CD4-positive, alpha-beta T cell (primary cell): Measurements from ENCODE around the gene COL24A1. TPM values are rescaled to one million over a fixed set of nuclear protein-coding genes. Genes with fewer than 3 reads are reported as not detected.
"Not testable (repeated sequence)": the region's sequence is repeated elsewhere in the genome, so short reads cannot be mapped to it uniquely, and the experiment has no call there.

Experiments
- ATAC-seq: fragments of 200-7000 bp; cut with Tn5 transposase; one replicate; pipeline ENCODE4 v1.10.0; 2022; ENCODE audit warnings: mild to moderate bottlenecking; ENCODE audit not compliant: poor library complexity
- CTCF ChIA-PET: fragments of 350-600 bp; sonication (Branson Sonifier 250); formaldehyde crosslinking; loops from one replicate; lab custom pipeline; 2021; ENCODE audit warnings: antibody characterized with exemption, inconsistent platforms; lab: Charles Lee
- POLR2A ChIA-PET: fragments of 350-600 bp; sonication (Branson Sonifier 250); formaldehyde crosslinking; loops from one replicate; lab custom pipeline; 2021; ENCODE audit warnings: antibody characterized with exemption, inconsistent platforms; lab: Charles Lee
- DNase-seq, 14 experiments: peaks; one replicate each; pipeline ENCODE4 v3.0.0-alpha.2; 2013 to 2020; ENCODE audit warnings: mixed read lengths in 2 of 14
- H3K27ac ChIP-seq, 2 donors: one replicate each; pipeline versions ENCODE4 v1.5.1 to v1.7.0; 2013; ENCODE audit warnings: low read length in 2 of 2, low read depth in 1 of 2, mild to moderate bottlenecking in 1 of 2
- H3K27me3 ChIP-seq, 2 experiments: 1 replicate in 1 of 2; 2 replicates in 1 of 2; pipeline versions ENCODE4 v1.6.1 to v1.7.0; 2013; ENCODE audit warnings: low read length in 2 of 2, control low read depth in 1 of 2, mild to moderate bottlenecking in 1 of 2, moderate library complexity in 1 of 2; ENCODE audit not compliant: insufficient read depth in 2 of 2, control insufficient read depth in 1 of 2
- H3K36me3 ChIP-seq: one replicate; pipeline ENCODE4 v1.6.1; 2013; ENCODE audit warnings: low read length, control low read depth; ENCODE audit not compliant: insufficient read depth
- H3K4me1 ChIP-seq: one replicate; pipeline ENCODE4 v1.6.1; 2013; ENCODE audit warnings: low read length, control low read depth; ENCODE audit not compliant: insufficient read depth
- H3K4me3 ChIP-seq: one replicate; pipeline ENCODE4 v1.5.1; 2013; ENCODE audit warnings: mild to moderate bottlenecking, low read length, moderate library complexity
- H3K9me3 ChIP-seq, 2 experiments: 1 replicate in 1 of 2; 2 replicates in 1 of 2; pipeline versions ENCODE4 v1.6.1 to v1.7.0; 2013; ENCODE audit warnings: low read length in 2 of 2, mild to moderate bottlenecking in 2 of 2, control low read depth in 1 of 2, moderate library complexity in 1 of 2; ENCODE audit not compliant: control insufficient read depth in 1 of 2, insufficient read depth in 1 of 2
- H3K27ac Mint-ChIP-seq: one replicate; pipeline ENCODE4 v1.8.0; 2020; ENCODE audit warnings: mixed read lengths
- H3K27me3 Mint-ChIP-seq: one replicate; pipeline ENCODE4 v1.8.0; 2021; ENCODE audit warnings: mixed read lengths
- H3K36me3 Mint-ChIP-seq: one replicate; pipeline ENCODE4 v1.8.0; 2021; ENCODE audit warnings: low read depth, mixed read lengths
- H3K4me1 Mint-ChIP-seq: one replicate; pipeline ENCODE4 v1.8.0; 2021; ENCODE audit warnings: low read depth, mixed read lengths
- H3K4me3 Mint-ChIP-seq: one replicate; pipeline ENCODE4 v1.8.0; 2020; ENCODE audit warnings: mild to moderate bottlenecking, mixed read lengths
- H3K9me3 Mint-ChIP-seq: one replicate; pipeline ENCODE4 v1.8.0; 2020; ENCODE audit warnings: mixed read lengths
- intact Hi-C, 2 experiments: fragments of 100-400 bp; cut with DNase I in 1 of 2; cut with micrococcal nuclease in 1 of 2; formaldehyde crosslinking; loops; one replicate each; pipeline versions ENCODE4 v1.15.1 to v1.9.0; 2023 to 2025; cut with DNase I, micrococcal nuclease
- total RNA-seq, 174 experiments: library from RNA in 2 of 174; stranded (reverse) in 2 of 174; gene quantifications; one replicate each; pipeline ENCODE4 v1.2.3 and lab custom pipeline; 2021 to 2026
- TF ChIP-seq, protein P1 (sequence below): fragments of 200-600 bp; IDR thresholded peaks from one replicate; pipeline ENCODE4 v1.8.0; 2022; ENCODE audit warnings: antibody characterized with exemption, mild to moderate bottlenecking

Gene COL24A1
- total RNA-seq, 2 experiments from 2014 or later, result 0.25 TPM; not detected in 1

DNA sequence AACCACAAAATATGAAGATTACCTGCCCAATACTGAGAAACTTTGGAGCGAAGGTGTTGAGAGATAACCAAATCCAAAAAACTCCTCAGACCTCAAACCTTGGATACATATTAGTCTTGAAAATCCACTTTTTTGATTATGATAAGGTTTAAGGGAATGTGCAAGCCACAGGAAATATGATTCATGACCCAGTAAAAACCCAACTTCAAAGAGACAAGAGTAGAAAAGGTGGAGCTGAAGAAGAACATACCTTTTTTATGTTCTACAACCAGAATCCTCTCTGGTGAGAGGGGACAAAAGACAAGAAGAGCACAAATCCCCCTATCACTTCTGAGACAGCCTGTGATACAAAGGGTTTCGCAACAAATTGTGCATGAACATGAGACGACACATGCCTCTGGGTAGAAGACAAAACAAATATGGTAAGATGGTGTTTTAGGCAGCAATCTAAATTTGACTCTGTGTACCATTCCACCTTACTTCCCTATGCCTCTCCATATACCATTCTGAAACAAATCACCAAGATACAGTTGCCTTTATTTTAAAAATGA, 37.3 kb downstream of the COL24A1 start:
- no peaks in the 10 kb centered on the region for H3K27me3 Mint-ChIP-seq
- H3K27ac Mint-ChIP-seq, result no peak overlapping the region
- DNase-seq (no peak), ATAC-seq (no peak)
- CTCF ChIA-PET, result no interaction called here
- Histone ChIP-seq H3K4me1 (no peaks in the 10 kb centered on the region), H3K36me3 (no peaks in the 10 kb centered on the region), H3K4me3 (no peak overlapping the region), H3K9me3 (no peaks in the 10 kb centered on the region), H3K27me3 (no peaks in the 10 kb centered on the region), H3K27ac (no peak overlapping the region)
- no peak overlapping the region for H3K4me3 Mint-ChIP-seq
- H3K4me1 Mint-ChIP-seq, result no peaks in the 10 kb centered on the region
- H3K9me3 Mint-ChIP-seq, result no peaks in the 10 kb centered on the region
- intact Hi-C loops, result no loop called here
- POLR2A ChIA-PET, result no interaction called here
- TF ChIP-seq, protein P1, sequence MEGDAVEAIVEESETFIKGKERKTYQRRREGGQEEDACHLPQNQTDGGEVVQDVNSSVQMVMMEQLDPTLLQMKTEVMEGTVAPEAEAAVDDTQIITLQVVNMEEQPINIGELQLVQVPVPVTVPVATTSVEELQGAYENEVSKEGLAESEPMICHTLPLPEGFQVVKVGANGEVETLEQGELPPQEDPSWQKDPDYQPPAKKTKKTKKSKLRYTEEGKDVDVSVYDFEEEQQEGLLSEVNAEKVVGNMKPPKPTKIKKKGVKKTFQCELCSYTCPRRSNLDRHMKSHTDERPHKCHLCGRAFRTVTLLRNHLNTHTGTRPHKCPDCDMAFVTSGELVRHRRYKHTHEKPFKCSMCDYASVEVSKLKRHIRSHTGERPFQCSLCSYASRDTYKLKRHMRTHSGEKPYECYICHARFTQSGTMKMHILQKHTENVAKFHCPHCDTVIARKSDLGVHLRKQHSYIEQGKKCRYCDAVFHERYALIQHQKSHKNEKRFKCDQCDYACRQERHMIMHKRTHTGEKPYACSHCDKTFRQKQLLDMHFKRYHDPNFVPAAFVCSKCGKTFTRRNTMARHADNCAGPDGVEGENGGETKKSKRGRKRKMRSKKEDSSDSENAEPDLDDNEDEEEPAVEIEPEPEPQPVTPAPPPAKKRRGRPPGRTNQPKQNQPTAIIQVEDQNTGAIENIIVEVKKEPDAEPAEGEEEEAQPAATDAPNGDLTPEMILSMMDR, result no peak
- no peaks in the 10 kb centered on the region for H3K36me3 Mint-ChIP-seq

DNA sequence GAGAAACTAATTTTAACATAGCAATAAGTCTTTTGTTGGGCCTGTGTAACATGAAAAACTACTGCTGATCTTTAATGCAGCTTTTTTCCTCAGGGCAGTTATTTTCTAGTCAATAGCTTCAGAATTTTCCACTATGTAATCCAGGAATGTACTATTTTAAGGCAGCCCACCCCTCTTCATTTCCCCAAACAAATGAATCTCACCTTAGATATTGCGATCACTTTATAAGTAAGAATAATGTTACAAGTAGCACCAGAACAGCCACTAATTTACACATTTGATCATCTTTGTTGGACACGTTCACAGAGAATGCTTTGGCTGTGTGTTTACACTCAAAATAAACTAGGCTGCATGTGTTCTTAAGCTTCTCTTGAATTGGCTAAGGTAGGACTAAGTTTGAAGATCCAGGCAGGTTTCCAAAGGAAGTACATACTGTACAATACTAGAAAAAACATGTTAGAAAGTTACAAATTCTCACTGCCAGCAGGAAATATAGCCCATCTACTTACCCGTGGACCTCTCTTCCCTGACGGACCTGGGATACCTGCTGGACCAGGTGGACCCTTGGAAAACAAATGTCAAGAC, 41.7 kb downstream of the COL24A1 start:
- intact Hi-C loops, result no loop called here
- DNase-seq (no peak), ATAC-seq (no peak)
- Mint-ChIP-seq H3K4me1 (no peaks in the 10 kb centered on the region), H3K9me3 (no peaks in the 10 kb centered on the region), H3K27ac (no peak overlapping the region), H3K4me3 (no peak overlapping the region), H3K36me3 (no peaks in the 10 kb centered on the region), H3K27me3 (no peaks in the 10 kb centered on the region)
- Histone ChIP-seq H3K4me3 (no peak overlapping the region), H3K9me3 (peaks cover 0 to 9% of the 10 kb centered on the region in 2 experiments), H3K27ac (no peak overlapping the region), H3K27me3 (no peaks in the 10 kb centered on the region), H3K36me3 (no peaks in the 10 kb centered on the region), H3K4me1 (no peaks in the 10 kb centered on the region)
- CTCF ChIA-PET, result no interaction called here
- TF ChIP-seq, protein P1, result no peak
- POLR2A ChIA-PET, result no interaction called here

DNA sequence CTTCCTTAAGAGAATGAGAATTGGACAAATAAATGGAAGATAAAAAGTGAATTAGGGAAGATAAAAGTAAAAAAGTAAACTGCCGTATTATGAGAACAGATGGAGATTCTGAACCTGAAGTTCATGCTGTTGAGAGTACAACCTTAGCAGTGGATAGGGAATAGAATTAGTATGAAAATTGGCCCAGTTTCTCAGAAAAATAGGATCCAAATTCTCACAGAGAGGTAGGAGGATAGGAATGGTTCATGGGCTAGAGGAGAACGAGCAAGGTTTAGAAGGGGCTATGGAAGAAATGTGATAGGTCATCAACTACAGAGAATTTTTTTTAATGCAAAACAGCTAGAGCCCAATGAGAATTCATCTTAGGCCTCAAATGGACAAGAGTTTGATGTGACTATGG, 42.3 kb downstream of the COL24A1 start:
- Histone ChIP-seq H3K27ac (no peak overlapping the region), H3K4me3 (no peak overlapping the region), H3K4me1 (no peaks in the 10 kb centered on the region), H3K27me3 (no peaks in the 10 kb centered on the region), H3K36me3 (no peaks in the 10 kb centered on the region), H3K9me3 (peaks cover 0 to 9% of the 10 kb centered on the region in 2 experiments)
- H3K4me3 Mint-ChIP-seq, result no peak overlapping the region
- no peak overlapping the region for H3K27ac Mint-ChIP-seq
- TF ChIP-seq, protein P1, result no peak
- ATAC-seq (no peak), DNase-seq (no peak)
- H3K27me3 Mint-ChIP-seq, result no peaks in the 10 kb centered on the region
- POLR2A ChIA-PET, result no interaction called here
- H3K4me1 Mint-ChIP-seq, result no peaks in the 10 kb centered on the region
- intact Hi-C loops, result no loop called here
- H3K9me3 Mint-ChIP-seq, result no peaks in the 10 kb centered on the region
- H3K36me3 Mint-ChIP-seq, result no peaks in the 10 kb centered on the region
- CTCF ChIA-PET, result no interaction called here

DNA sequence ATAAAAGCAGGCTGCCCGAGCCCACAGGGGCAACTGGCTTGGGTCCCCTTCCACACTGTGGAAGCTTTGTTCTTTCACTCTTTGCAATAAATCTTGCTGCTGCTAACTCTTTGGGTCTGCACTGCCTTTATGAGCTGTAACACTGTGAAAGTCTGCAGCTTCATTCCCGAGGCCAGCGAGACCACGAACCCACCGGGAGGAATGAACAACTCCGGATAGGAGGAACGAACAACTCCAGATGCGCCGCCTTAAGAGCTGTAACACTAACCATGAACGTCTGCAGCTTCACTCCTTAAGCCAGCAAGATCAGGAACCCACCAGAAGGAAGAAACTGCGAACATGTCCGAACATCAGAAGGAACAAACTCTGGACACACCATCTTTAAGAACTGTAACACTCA, 45.0 kb downstream of the COL24A1 start:
- H3K27ac Mint-ChIP-seq, H3K9me3 ChIP-seq, POLR2A ChIA-PET, H3K9me3 Mint-ChIP-seq, H3K4me1 ChIP-seq, H3K27ac ChIP-seq, intact Hi-C loops, H3K4me3 ChIP-seq, H3K4me1 Mint-ChIP-seq, H3K4me3 Mint-ChIP-seq, H3K36me3 Mint-ChIP-seq, DNase-seq, H3K27me3 ChIP-seq, CTCF ChIA-PET, H3K36me3 ChIP-seq, ATAC-seq, H3K27me3 Mint-ChIP-seq: not testable (repeated sequence)
